ENCODE data around the gene MAP4K1.
"Not testable (repeated sequence)": the region's sequence is repeated elsewhere in the genome, so short reads cannot be mapped to it uniquely, and the experiment has no call there.

Gene MAP4K1

GRCh38 chr19:38561053-38561606, 56.6 kb downstream of the MAP4K1 start:
- H3K9ac ChIP-seq (ENCODE audit: low read length): no peak overlapping the region
- TF ChIP-seq, protein P1, sequence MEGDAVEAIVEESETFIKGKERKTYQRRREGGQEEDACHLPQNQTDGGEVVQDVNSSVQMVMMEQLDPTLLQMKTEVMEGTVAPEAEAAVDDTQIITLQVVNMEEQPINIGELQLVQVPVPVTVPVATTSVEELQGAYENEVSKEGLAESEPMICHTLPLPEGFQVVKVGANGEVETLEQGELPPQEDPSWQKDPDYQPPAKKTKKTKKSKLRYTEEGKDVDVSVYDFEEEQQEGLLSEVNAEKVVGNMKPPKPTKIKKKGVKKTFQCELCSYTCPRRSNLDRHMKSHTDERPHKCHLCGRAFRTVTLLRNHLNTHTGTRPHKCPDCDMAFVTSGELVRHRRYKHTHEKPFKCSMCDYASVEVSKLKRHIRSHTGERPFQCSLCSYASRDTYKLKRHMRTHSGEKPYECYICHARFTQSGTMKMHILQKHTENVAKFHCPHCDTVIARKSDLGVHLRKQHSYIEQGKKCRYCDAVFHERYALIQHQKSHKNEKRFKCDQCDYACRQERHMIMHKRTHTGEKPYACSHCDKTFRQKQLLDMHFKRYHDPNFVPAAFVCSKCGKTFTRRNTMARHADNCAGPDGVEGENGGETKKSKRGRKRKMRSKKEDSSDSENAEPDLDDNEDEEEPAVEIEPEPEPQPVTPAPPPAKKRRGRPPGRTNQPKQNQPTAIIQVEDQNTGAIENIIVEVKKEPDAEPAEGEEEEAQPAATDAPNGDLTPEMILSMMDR (IDR thresholded peaks at IDR 0.05; ENCODE audit: low read depth, low read length): no peak
- no peak for TF ChIP-seq EZH2phosphoT487 (IDR thresholded peaks at IDR 0.05; ENCODE audit: low read depth)
- H3K36me3 ChIP-seq (replicated peaks; ENCODE audit: low read depth, low read length): no peaks in the 10 kb centered on the region
- H3K4me2 ChIP-seq (ENCODE audit: low read length): no peak overlapping the region
- no peaks in the 10 kb centered on the region for H3K79me2 ChIP-seq (ENCODE audit: low read length)
- no peaks in the 10 kb centered on the region for H3K9me3 ChIP-seq (ENCODE audit: insufficient read depth, low read length)
- H3K27ac ChIP-seq (ENCODE audit: low read length): no peak overlapping the region
- H3K27me3 ChIP-seq (ENCODE audit: low read depth, low read length): peaks cover 21% of the 10 kb centered on the region
- H2AFZ ChIP-seq (ENCODE audit: low read depth, low read length): no peak overlapping the region
- peaks cover 42% of the 10 kb centered on the region for H3K4me1 ChIP-seq (ENCODE audit: low read length)
- H4K20me1 ChIP-seq (ENCODE audit: insufficient read depth, low read length): no peaks in the 10 kb centered on the region
- H3K4me3 ChIP-seq (ENCODE audit: low read length): no peak overlapping the region

- H4K20me1 ChIP-seq (ENCODE audit: insufficient read depth, low read length): no peaks in the 10 kb centered on the region
- peaks cover 21% of the 10 kb centered on the region for H3K27me3 ChIP-seq (ENCODE audit: low read depth, low read length)
- peak overlapping the region; percentile 78 for H3K27ac ChIP-seq (ENCODE audit: low read length)
- peaks cover 52% of the 10 kb centered on the region for H3K4me1 ChIP-seq (ENCODE audit: low read length)
- no peak overlapping the region for H3K9ac ChIP-seq (ENCODE audit: low read length)
- H3K36me3 ChIP-seq (replicated peaks; ENCODE audit: low read depth, low read length): no peaks in the 10 kb centered on the region
- TF ChIP-seq EZH2phosphoT487 (IDR thresholded peaks at IDR 0.05; ENCODE audit: low read depth): peak; percentile 77
- TF ChIP-seq, protein P1 (IDR thresholded peaks at IDR 0.05; ENCODE audit: low read depth, low read length): no peak
- no peak overlapping the region for H2AFZ ChIP-seq (ENCODE audit: low read depth, low read length)
- H3K4me2 ChIP-seq (ENCODE audit: low read length): peak overlapping the region; percentile 65
- H3K79me2 ChIP-seq (ENCODE audit: low read length): no peaks in the 10 kb centered on the region
- H3K9me3 ChIP-seq (ENCODE audit: insufficient read depth, low read length): no peaks in the 10 kb centered on the region
- H3K4me3 ChIP-seq (ENCODE audit: low read length): peak overlapping the region; percentile 32
Observed at GRCh38 chr19:38559428-38560401, 58.0 kb downstream of the MAP4K1 start.

DNA sequence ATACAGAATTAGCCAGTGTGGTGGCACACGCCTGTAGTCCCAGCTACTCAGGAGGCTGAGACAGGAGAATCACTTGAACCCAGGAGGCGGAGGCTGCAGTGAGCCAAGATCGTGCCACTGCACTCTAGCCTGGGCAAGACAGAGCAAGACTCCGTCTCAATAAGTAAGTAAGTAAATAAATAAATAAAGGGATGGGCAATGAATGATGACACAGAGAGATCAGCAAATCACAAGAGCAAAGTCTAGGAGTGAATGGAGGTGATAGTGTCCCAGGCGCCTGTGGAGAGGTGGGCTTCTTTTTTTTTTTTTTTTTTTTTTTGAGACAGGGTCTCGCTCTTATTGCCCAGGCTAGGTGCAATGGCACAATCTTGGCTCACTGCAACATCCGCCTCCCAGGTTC, 58.8 kb downstream of the MAP4K1 start:
- Histone ChIP-seq H3K4me3 (ENCODE audit: low read length) (0 out of 2 replicates have a peak overlapping the region, but pooled peaks have one; percentile 26), H3K4me2 (ENCODE audit: low read length) (peak overlapping the region; percentile 65), H3K4me1 (ENCODE audit: low read length) (peaks cover 58% of the 10 kb centered on the region), H3K27ac (ENCODE audit: low read length) (peak overlapping the region; percentile 78), H3K27me3 (ENCODE audit: low read depth, low read length) (peaks cover 21% of the 10 kb centered on the region)
- H3K9ac ChIP-seq (ENCODE audit: low read length); H3K79me2 ChIP-seq (ENCODE audit: low read length); H4K20me1 ChIP-seq (ENCODE audit: insufficient read depth, low read length); H3K9me3 ChIP-seq (ENCODE audit: insufficient read depth, low read length); H2AFZ ChIP-seq (ENCODE audit: low read depth, low read length); H3K36me3 ChIP-seq (replicated peaks; ENCODE audit: low read depth, low read length): not testable (repeated sequence)

- Histone ChIP-seq H3K4me3 (ENCODE audit: low read length) (peak overlapping the region; percentile 63), H3K4me1 (ENCODE audit: low read length) (peaks cover 58% of the 10 kb centered on the region), H3K27me3 (ENCODE audit: low read depth, low read length) (peaks cover 15% of the 10 kb centered on the region), H3K9ac (ENCODE audit: low read length) (peak overlapping the region; percentile 34; the same call in 1 of the 2 replicates), H3K9me3 (ENCODE audit: insufficient read depth, low read length) (no peaks in the 10 kb centered on the region), H3K79me2 (ENCODE audit: low read length) (no peaks in the 10 kb centered on the region), H3K4me2 (ENCODE audit: low read length) (peak overlapping the region; percentile 71), H3K27ac (ENCODE audit: low read length) (peak overlapping the region; percentile 64), H2AFZ (ENCODE audit: low read depth, low read length) (no peak overlapping the region), H3K36me3 (replicated peaks; ENCODE audit: low read depth, low read length) (no peaks in the 10 kb centered on the region), H4K20me1 (ENCODE audit: insufficient read depth, low read length) (no peaks in the 10 kb centered on the region)
- TF ChIP-seq EZH2phosphoT487 (IDR thresholded peaks at IDR 0.05; ENCODE audit: low read depth): no peak
- TF ChIP-seq, protein P1 (IDR thresholded peaks at IDR 0.05; ENCODE audit: low read depth, low read length): peak; percentile 51
Observed at GRCh38 chr19:38557205-38557799, 60.5 kb downstream of the MAP4K1 start.

Data from OCI-LY3 (cell line).